Measurements from ENCODE around the gene UBA52.

UBA52 gene

DNA sequence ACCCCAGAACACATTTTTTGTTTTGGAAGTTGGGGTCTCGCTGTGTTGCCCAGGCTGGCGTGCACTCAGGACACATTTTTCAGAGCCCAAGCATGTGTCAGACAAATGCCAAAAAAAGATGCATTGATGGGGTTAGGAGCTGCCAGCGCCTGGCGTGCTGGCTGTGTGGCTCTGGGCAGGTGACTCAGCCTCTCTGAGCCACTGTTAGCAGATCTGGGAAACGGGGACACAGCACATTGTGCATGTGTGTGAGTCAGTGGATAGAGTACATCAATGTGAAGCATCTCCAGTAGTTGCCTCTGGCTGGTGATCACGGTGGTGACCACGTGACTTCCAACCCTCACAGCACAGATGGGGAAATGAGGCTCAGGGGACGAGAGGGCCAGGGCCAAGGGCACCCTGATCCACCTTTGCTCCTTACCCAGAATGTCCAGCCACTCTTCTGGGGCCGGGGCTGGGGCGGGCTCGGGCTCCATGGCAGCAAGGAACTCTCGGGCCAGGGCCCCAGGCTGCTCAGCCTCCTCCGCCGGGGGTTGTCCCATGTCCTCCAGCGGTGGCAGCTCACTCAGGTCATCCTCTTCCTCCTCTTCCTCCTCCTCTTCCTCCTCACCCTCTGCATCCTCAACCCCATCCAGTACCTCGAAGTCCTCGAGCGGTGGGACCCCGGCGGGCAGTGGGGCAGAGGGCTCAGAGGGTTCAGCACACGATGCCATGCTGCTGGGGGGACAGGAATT, 30.2 kb upstream of the UBA52 start:
- TF ChIP-seq, protein P1, sequence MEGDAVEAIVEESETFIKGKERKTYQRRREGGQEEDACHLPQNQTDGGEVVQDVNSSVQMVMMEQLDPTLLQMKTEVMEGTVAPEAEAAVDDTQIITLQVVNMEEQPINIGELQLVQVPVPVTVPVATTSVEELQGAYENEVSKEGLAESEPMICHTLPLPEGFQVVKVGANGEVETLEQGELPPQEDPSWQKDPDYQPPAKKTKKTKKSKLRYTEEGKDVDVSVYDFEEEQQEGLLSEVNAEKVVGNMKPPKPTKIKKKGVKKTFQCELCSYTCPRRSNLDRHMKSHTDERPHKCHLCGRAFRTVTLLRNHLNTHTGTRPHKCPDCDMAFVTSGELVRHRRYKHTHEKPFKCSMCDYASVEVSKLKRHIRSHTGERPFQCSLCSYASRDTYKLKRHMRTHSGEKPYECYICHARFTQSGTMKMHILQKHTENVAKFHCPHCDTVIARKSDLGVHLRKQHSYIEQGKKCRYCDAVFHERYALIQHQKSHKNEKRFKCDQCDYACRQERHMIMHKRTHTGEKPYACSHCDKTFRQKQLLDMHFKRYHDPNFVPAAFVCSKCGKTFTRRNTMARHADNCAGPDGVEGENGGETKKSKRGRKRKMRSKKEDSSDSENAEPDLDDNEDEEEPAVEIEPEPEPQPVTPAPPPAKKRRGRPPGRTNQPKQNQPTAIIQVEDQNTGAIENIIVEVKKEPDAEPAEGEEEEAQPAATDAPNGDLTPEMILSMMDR (IDR thresholded peaks at IDR 0.05; ENCODE audit: low read depth, low read length) = no peak
- H3K4me3 ChIP-seq (replicated peaks in 1 of 2; ENCODE audit: low read depth in 2 of 2, low read length in 2 of 2) = peak overlapping the region in 1 of 2 donors; percentile 5
- DNase-seq (ENCODE audit: low read depth in 2 of 2) = peak in 1 of 2 donors; percentile 75

DNA sequence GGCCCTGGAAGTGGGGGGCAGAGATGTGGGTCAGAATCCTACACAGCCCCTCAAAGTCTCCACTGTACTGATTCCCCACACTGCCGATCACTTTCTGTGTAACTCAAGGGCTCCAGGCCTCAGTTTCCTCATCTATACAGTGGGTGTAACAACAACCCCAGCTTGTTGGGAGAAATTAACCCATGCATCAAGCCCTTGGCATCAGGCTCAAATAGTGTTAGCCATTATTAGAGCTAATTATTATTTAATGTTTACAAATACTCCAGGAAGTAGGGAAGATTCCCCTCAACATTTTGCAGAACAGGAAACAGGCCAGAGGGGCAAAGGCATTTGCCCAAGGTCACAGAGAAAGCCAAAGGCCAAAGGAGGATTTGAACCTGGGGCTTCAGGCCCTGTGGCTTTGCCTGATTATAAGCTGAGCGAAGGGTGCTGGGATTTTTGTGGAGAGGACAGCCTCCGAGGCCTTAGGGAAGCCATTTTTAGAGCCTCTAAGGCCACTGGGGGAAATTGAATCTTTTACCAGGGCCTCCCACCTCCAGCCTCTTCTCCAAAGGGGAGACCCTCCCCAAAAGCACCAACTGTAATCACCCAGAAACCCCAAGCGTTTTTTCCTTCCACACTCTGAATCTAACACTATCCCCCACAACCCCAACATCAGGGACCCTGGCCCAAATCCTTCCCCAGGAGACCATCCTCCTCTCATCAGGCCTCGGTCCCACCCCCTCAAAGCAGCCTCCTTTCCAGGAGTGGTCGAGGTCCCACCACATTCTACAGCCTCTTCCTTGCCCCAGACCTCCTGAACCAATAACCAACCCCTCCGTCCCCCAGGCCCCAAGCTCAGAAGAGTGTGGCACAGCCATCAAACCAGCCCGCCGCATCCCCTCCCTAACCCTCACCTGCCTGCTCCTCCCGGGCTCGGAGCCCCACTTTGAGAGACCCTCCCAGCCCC, 29.4 kb upstream of the UBA52 start:
- TF ChIP-seq, protein P1 (IDR thresholded peaks at IDR 0.05; ENCODE audit: low read depth, low read length) = no peak
- H3K4me3 ChIP-seq (replicated peaks in 1 of 2; ENCODE audit: low read depth in 2 of 2, low read length in 2 of 2) = peak overlapping the region; percentile 69 to 86
- peak; percentile 14 to 21 for DNase-seq (ENCODE audit: low read depth in 2 of 2)

DNA sequence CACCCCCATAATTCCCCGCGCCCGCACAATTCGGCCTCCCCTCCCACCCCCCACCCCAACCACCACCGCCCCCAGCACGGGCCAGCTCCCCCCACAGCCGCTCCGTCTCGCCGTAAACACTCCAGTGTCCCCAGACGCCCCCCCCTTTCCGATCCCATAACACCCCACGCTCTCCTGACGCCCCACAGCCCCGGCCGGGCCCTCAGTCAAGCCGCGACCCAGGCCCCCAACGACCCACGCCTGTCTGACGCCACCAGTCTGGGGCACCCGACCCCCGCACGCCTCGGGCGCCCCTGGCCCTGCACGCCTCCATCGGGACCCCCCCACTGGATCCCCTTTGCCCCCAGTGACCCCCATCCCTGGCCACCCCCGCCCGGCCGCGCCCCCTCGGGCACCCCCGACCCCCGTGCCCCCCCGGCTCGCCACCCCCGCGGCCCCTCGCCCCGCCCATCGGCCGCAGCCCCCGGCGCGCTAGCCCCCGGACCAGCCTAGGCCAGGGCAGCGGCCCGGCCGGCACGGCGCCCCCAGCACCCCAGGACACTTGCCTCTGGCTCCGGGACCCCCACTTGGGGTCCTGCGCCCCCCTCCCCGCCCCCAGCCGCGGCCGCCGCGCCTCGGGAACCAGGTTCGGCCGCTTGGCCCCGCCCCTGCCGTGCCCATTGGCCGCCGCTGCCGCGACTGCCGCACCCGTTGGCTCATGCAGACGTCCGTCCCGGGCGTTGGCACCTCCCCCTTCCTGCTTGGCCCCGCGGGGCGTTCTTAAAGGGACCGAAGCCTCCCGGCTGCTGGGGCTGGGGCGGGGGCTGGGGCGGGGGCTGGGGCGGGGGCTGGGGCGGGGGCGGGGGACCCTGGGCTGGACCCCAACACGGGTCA, 28.5 kb upstream of the UBA52 start, which contains the start of gene FKBP8:
Gene FKBP8 (minus strand): TSS at position 633 of the 873 bp plus-strand sequence. CDS start 1,603 bp downstream, outside the sequence.
- peak within 1 kb of the TSS; percentile 69 to 86 for H3K4me3 ChIP-seq (replicated peaks in 1 of 2; ENCODE audit: low read depth in 2 of 2, low read length in 2 of 2)
- peak; percentile 87 to 93 for DNase-seq (ENCODE audit: low read depth in 2 of 2)
- TF ChIP-seq, protein P1 (IDR thresholded peaks at IDR 0.05; ENCODE audit: low read depth, low read length) = no peak

DNA sequence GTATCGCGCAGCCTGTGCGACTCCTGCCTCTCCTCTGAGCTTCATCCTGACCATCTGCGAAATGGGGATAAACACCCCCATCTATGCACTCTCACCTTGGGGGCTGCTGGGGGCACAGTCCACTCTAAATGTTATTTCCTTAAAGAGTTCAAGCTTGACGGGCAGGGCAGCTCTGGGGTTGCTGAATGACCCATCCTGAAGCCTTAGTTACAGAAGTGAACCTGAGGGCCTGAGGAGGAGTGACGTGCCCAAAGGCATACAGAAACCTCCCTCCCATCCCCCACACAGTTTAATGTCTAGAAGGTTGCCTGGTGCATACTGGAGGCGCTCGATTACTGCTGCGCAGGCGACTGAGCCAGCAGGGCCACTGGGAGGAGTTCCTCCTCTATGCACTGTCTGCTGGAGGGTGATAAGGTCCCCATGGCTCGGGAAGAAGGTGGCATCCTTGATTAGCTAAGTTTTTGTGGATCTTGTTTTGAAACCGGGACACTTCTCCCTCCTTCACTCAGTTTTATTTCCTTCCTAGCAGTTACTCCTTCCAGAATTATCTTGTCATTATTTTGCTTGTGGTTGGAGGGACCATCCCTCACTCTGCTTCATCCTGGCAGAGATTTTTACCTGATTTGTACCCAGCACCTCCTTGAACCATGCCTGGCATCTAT, 27.7 kb upstream of the UBA52 start:
- TF ChIP-seq, protein P1 (IDR thresholded peaks at IDR 0.05; ENCODE audit: low read depth, low read length) = no peak
- peak overlapping the region; percentile 37 to 52 for H3K4me3 ChIP-seq (replicated peaks in 1 of 2; ENCODE audit: low read depth in 2 of 2, low read length in 2 of 2)
- DNase-seq (ENCODE audit: low read depth in 2 of 2) = peak; percentile 62 to 77

DNA sequence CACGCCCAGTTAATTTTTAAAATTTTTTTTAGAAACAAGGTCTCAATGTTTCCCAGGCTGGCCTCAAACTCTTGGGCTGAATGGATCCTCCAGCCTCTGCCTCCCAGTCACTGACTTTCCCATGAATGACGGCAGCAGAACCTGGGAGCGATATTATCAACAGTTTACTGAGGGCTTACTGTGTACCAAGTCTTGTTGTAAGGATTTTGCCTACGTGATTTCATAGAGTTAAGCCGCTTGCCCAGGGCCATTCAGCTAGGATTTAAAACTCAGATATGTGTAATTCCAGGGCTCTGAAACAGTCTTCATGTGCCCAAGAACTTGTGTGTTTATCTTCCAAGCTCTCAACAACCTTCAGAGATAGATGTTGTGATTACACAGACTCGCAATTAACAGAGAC, 20.0 kb upstream of the UBA52 start:
- no peak overlapping the region for H3K4me3 ChIP-seq (replicated peaks in 1 of 2; ENCODE audit: low read depth in 2 of 2, low read length in 2 of 2)
- no peak for DNase-seq (ENCODE audit: low read depth in 2 of 2)
- TF ChIP-seq, protein P1 (IDR thresholded peaks at IDR 0.05; ENCODE audit: low read depth, low read length) = no peak
